Measurements from ENCODE around the gene FGF14.

- TF ChIP-seq GATA2 (IDR thresholded peaks at IDR 0.05; ENCODE audit: low read depth, low read length), result no peak
- TF ChIP-seq GATA3 (IDR thresholded peaks at IDR 0.05; ENCODE audit: low read depth, low read length), result no peak
These were observed 693.7 kb downstream of the FGF14 start for GRCh38 chr13:101708115-101708514.
